ENCODE data around the gene RNASEH2C.

RNASEH2C gene

GRCh38 chr11:65716774-65717405, 3.7 kb downstream of the RNASEH2C start:
- peak overlapping the region; percentile 18; the same call in 1 of the 2 replicates for H3K27ac ChIP-seq
- TF ChIP-seq, protein P1, sequence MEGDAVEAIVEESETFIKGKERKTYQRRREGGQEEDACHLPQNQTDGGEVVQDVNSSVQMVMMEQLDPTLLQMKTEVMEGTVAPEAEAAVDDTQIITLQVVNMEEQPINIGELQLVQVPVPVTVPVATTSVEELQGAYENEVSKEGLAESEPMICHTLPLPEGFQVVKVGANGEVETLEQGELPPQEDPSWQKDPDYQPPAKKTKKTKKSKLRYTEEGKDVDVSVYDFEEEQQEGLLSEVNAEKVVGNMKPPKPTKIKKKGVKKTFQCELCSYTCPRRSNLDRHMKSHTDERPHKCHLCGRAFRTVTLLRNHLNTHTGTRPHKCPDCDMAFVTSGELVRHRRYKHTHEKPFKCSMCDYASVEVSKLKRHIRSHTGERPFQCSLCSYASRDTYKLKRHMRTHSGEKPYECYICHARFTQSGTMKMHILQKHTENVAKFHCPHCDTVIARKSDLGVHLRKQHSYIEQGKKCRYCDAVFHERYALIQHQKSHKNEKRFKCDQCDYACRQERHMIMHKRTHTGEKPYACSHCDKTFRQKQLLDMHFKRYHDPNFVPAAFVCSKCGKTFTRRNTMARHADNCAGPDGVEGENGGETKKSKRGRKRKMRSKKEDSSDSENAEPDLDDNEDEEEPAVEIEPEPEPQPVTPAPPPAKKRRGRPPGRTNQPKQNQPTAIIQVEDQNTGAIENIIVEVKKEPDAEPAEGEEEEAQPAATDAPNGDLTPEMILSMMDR (IDR thresholded peaks at IDR 0.05) = no peak
- TF ChIP-seq ZFX (IDR thresholded peaks at IDR 0.05; ENCODE audit: borderline replicate concordance) = no peak

DNA sequence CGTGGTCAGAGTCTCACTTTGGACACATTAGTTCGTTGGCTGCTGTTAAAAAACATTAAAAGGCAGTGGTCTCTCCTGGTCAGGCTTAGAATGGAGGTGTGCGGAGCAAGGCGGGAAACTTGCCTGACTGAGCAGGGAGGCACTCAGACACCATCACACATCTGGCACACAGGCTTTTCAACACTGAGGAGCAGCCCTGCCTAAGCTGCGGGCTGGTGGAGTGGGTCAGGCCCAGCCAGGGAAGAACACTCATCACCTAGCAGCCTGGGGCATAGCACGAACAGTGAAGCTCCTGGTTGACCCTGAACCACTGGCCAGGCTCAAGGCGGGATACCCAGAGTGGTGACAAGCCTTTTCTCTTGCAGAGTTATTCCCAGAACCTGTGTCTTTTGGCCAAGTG, 4.3 kb downstream of the RNASEH2C start:
- TF ChIP-seq, protein P1 (IDR thresholded peaks at IDR 0.05) = no peak
- no peak for TF ChIP-seq ZFX (IDR thresholded peaks at IDR 0.05; ENCODE audit: borderline replicate concordance)

GRCh38 chr11:65714433-65714832, 6.2 kb downstream of the RNASEH2C start:
- TF ChIP-seq, protein P1 (IDR thresholded peaks at IDR 0.05) = no peak
- no peak for TF ChIP-seq ZFX (IDR thresholded peaks at IDR 0.05; ENCODE audit: borderline replicate concordance)
- H3K27ac ChIP-seq = no peak overlapping the region

More for the DNA sequence above, 4.3 kb downstream of the RNASEH2C start:
- peak overlapping the region; percentile 18; the same call in 1 of the 2 replicates for H3K27ac ChIP-seq

- H3K27ac ChIP-seq = peak overlapping the region; percentile 96
- no peak for TF ChIP-seq ZFX (IDR thresholded peaks at IDR 0.05; ENCODE audit: borderline replicate concordance)
- TF ChIP-seq, protein P1 (IDR thresholded peaks at IDR 0.05) = no peak
These were observed 7.2 kb downstream of the RNASEH2C start for GRCh38 chr11:65713212-65713969.

- H3K27ac ChIP-seq = peak overlapping the region; percentile 96
- TF ChIP-seq ZFX (IDR thresholded peaks at IDR 0.05; ENCODE audit: borderline replicate concordance) = no peak
- TF ChIP-seq, protein P1 (IDR thresholded peaks at IDR 0.05) = no peak
These were observed 7.9 kb downstream of the RNASEH2C start for GRCh38 chr11:65712633-65713076.

- no peak for TF ChIP-seq ZFX (IDR thresholded peaks at IDR 0.05; ENCODE audit: borderline replicate concordance)
- TF ChIP-seq, protein P1 (IDR thresholded peaks at IDR 0.05) = peak; percentile 98
- peak within 1 kb of the TSS; percentile 96 for H3K27ac ChIP-seq
These were observed 8.6 kb downstream of the RNASEH2C start, which contains the start of gene KAT5 for GRCh38 chr11:65711785-65712632. Gene KAT5 (plus strand): TSS chr11:65712252. CDS start chr11:65712268, 16 bp downstream.
